ENCODE measurements around the gene CCDC138.

Gene CCDC138

DNA sequence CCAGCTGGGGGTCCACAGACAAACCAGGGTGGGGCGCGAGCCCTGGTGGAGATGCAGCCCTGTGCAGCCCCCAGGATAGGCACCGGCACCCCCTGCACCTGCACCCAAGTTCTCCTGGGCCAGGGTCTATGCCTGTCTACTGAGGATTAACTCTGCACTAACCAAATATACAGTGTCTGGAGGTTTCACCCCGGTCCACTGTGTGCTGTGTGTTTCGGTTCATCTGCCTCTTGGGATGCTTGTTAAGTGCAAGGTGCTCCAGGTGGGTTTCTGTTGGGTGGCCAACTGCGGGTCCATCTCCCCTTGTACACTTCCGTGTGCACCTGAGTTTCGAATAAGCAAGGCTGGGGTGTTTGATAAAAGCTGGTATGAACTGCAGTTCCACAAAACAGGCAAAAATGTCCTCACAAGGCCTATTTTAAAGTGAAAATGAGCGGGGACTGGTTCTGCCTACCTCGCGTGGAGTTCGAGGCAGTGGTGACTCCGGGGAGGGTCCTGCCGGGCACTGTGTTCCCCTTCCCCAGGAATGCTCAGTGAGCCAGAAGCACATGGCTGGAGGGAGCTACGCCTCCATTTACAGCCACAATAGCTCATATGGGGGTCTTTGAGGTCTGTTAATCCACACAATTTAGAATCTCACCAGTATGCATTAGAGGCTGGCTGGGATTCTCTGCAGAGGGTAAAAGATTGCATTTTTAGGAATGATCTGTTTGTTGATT, 131.7 kb downstream of the CCDC138 start:
- no peak for DNase-seq (ENCODE audit: low read depth in 2 of 2)

DNA sequence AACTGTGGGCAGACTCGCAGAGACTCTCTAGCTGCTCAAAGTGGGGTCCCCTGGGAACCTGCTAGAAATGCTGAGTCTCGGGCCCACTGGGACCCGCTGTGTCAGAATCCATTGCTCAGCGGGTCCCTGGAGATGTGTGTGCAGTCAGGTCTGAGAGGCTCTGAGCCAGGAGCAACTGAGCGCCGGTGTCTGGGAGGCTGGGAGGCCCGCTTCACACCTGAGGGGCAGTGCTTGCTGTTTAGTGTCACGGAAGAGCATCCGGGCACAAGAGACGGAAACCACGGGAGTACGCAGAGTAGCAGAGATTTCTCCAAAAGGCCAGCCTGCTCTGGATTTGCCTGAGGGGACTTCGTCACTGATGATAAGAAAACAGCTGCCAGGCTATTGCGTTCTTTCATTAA, 132.4 kb downstream of the CCDC138 start:
- DNase-seq (ENCODE audit: low read depth in 2 of 2) = no peak

DNA sequence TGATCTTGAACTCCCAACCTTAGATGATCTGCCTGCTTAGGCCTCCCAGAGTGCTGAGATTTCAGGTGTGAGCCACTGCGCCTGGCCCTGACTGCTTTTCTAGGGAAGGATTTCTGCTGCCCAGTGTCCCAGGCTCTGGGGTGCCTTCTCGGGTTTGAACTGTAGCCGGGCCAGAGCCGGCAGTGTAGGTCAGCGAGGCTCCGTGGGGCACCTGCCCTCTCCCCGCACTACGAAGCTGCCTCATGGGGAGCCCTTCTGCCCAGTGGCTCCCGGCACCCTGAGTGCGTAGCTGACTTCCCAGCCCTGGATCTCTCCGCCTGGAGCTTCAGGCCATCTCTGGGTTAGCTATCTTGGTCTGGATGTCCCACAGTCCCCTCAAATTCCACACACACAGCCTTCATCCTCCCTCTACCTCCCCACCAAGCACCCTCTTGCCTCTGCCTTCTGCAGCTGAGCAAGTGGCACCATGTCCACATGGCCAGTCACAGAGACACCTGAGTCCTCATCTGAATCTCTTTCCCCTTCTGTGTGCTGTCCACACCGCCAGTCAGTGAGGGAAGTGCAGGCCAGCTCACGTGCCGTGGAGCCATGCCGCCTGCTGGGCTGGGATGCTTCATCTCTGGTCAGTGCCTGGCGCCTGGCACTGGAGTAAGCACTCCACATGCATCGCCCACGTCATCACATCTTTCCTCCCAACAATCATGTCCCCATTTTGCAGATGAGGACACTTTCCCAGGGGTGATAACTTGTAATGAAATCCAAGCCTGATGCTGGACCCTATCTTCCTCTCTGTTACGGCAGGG, 133.2 kb downstream of the CCDC138 start:
- no peak for DNase-seq (ENCODE audit: low read depth in 2 of 2)

DNA sequence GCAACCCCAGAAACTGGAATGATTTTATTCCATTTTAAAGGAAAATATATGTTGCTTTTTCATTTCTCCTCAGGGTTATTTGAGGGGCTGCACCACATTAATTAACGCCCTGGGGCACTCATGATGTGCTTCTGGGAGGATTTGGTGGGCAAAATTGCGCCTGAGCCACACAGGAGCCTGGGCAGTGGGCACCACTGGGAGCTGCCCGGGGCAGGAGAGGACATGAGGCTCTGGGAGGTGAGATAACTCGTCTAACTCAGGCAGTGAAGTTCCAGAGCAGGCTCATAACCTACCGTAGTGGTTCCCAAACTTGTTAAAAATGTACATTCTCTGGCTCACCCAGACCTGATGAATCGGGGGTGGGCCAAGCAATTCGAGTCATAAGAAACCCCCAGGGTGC, 134.1 kb downstream of the CCDC138 start:
- DNase-seq (ENCODE audit: low read depth in 2 of 2) = no peak

DNA sequence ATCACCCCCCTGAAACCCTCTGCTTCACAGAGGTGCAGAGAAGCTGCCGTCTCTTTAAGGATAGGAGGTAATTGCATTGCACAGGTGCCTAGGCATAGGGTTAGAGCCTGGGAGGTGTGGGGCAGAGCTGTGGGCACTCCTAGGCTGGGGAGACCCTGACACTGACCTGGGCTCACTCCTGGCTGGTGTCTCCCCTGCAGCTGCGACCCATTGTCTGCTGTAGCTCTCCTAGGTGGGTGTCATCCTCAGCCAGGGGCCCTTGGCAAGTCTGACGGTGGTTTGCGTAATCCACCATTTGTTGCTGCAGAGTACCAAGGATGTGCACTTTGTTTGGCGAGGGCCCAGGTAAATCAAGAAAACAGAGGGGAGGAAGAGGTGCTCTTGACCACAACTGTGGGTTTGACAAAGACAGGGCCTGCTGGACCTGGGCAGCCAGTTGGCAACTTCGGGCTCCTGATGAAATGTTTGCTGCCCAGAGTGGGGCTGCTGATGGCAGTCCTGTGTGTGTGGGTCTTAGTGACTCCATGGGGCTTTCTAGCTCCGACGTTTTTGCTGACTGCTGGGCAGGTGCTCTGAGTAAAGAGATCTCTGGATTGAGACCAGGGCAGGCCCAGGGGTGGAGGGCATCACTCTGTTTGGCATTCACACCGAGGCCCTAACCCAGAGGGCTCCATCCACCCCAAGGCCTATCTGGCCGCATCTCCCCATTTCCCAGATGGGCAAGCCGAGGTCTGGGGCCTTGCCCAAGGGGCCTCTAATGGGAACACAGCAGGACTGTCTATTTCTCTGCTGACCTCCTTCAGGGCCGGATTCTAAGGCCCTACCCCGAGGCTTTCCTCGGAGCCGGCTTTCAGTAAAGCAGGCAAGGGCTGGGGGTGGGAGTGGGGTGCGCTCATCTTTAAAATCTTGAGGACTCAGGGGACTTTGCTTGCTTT, 134.8 kb downstream of the CCDC138 start:
- DNase-seq (ENCODE audit: low read depth in 2 of 2) = no peak

DNA sequence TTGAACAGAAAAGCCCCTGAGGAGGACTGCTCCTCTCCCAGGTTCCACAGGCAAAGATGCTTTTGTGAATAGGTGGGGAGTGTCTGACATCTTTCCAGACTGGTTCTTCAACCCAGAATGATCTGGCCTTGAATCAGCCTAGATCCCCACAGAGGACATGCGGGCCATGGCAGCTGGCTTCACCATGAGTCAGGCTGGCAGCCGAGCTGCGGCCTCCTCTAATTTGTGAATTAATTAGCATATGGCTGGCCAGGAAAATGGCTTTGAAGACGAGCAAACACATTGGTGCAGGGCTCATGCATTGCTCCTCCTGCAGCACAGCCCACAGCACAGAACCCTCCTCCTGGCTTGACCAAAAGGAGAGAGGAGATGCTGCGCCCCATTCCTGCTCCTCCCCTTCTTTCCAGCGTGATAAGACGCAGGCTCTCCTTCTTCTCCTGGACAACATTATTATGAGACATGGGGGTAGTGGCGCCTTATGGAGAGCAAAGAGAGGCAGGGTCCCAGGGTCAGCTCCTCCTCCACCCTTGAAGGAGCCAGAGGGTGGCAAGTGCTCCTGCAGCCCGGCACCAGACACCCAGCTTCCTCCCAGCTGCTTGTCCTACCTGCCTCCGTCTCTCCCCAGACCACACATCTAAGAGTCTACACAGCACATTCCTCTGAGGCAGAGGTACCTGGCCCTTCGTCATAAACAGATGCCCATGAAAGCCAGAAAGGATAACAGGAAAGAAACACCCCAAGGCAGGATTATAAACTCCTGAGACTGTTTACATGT, 135.8 kb downstream of the CCDC138 start:
- DNase-seq (ENCODE audit: low read depth in 2 of 2) = no peak

DNA sequence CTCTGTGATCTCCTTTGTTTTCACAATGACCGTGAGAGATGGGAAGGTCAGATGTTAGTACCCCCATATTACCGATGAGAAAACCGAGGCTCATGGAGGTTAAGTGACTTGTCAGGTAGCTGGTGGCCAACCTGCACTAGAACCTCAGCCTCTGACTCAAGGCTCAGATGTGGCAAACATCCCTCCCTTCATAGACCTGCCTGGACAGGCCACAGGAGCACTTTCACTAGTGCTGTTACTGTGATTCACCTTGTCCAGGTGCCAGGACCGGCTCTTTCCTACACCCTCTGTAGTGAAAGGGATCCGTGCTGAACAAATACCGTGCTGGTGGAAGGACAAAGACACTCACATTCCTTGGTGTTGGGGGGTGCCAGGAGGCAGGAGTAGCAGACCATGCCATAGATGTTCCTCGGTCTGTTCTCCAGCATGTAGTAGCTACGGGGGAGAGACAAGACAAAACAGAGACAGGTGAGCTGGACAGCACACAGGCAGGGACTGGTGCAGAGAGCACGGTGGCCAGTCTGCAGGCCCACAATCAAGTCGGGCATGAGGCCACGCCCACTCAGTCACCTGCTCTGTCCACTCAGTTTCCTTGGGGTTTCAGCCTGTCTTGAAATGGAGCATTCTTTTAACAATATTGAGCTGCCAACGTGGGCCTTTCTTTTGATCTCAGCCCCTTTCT, 136.6 kb downstream of the CCDC138 start:
- DNase-seq (ENCODE audit: low read depth in 2 of 2) = no peak

DNA sequence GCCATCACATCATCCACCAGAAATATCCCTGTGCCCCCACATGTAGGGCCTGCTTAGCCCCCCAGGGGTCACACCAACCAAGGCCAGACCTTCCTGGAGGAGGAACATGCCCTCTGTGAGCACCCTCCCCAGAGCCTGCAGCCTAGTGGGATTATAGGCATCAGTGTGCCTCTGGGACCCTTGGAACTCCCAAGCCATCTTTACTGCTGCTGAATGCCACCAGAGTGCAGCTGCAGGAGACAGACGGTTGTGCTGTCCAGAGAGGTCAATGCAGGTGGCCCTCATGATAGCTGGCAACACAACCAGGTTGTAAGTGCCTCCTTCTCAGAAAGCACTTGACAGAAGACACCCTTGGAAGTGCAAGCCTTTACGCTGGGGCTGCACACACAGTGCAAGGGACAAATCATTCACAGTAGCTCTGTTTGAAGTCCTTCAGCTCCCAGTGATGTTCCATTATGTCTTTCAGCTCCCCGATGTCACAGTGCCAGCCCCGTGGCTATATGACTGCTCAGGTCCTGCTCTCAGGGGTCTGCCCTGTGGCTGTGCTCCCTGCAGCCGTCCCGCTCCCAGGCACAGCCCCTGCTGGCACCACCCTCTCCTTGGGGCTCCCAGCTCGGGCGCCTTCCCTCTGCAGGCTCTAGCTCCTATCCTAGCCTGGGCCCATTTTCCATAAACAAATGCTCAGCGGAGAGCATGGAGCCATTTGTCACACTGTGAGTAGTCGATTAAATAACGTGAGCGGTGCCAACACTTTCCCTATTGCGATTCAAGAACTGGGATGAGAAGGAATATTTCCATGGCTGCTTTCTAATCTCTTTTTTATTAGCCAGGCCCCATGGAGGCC, 137.4 kb downstream of the CCDC138 start:
- no peak for DNase-seq (ENCODE audit: low read depth in 2 of 2)

DNA sequence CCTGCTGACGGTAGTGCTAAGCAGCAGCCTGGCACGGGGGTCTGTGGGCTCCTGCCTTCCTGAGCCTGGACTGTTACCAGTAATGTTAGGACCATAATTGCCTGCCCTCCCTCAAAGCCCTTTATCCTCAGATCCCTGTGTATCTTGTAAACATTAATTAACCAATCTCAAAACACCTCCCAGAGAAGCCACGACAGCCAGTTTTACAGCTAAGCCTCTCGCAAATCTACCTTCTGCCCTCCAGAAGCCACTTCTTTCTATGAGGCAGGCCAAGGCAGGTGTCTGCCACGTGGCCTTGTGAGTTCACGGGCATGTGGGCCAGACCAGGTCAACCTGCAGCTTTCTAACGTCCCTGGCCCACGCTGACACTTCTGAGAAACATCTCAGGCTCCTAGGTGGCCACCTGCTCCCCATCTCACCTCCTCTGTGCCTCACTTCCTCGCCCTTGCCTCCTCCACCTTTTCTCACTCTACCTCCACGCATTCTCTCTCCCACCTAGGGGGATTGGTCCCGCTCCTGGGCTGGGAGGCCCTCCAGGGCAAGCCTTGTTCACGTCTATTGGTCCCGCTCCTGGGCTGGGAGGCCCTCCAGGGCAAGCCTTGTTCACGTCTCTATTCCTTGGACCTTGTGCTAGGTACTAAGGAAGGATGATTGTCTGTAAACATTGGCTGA, 138.1 kb downstream of the CCDC138 start:
- no peak for DNase-seq (ENCODE audit: low read depth in 2 of 2)

DNA sequence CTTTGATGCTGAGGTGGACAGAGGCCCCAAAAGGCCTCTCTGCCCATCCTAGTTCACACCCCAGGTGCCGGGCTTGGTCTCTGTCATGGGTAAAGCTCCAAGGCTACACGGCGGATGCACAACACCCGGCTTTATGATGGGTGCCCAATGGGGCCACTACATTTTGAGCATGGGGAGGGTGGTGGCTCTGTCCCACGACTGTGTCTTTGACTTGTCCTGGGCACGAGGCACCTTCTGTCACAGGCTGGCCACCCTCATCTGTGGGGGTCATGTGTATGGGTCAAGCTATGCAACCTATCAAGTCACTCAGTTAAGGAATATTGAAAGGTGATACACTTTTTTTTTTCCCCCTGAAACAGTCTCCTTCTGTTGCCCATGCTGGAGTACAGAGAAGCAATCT, 138.7 kb downstream of the CCDC138 start:
- no peak for DNase-seq (ENCODE audit: low read depth in 2 of 2)

DNA sequence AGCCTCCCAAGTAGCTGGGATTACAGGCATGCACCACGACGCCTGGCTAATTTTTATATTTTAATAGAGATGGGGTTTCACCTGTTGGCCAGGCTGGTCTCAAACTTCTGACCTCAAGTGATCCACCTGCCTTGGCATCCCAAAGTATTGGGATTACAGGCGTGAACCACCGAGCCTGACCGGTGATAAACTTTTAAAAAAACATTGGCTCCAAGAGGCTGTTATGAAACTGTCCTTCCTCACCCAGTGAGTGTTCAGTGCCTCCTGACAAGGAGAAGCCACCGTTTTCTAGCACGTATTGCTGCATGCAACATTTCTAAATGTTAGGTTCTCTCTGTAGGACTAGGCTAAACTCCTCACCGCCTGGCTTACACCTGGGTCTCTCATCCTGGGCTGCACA, 139.2 kb downstream of the CCDC138 start:
- DNase-seq (ENCODE audit: low read depth in 2 of 2) = no peak

Measured in stimulated activated CD8-positive, alpha-beta memory T cell treated with anti-CD3 and anti-CD28 coated beads, Interleukin-7, amount 100 ng/mL, for 4 hours (primary cell).